ENCODE measurements around the gene DHRS2. TPM values are rescaled to one million over a fixed set of nuclear protein-coding genes. Genes with fewer than 3 reads are reported as not detected.
"Not testable (repeated sequence)": the region's sequence is repeated elsewhere in the genome, so short reads cannot be mapped to it uniquely, and the experiment has no call there.

DHRS2 gene
- total and polyA plus RNA-seq, 2 of the 13 experiments (the other 11 are each of a cell fraction or from before 2014, with no cell fraction given), result 1,621 to 3,021 TPM

GRCh38 chr14:23609411-23610089 lies 26.6 kb upstream of the DHRS2 start (continued):
- TF ChIP-seq WIZ (CRISPR knock-in tag; IDR thresholded peaks at IDR 0.05) (peak; percentile 38; the same call in 1 of the 2 replicates), NKX3-1 (CRISPR knock-in tag; IDR thresholded peaks at IDR 0.05) (peak; percentile 53; the same call in 1 of the 2 replicates), RORA (CRISPR knock-in tag; IDR thresholded peaks at IDR 0.05) (peak; percentile 92; the same call in 1 of the 2 replicates), FOXJ3 (CRISPR knock-in tag; IDR thresholded peaks at IDR 0.05; ENCODE audit: borderline replicate concordance) (peak; percentile 42; the same call in 1 of the 2 replicates), ZFP62 (CRISPR knock-in tag; IDR thresholded peaks at IDR 0.05) (0 out of 2 replicates have a peak, but pooled peaks have one; percentile 6), DRAP1 (CRISPR knock-in tag; IDR thresholded peaks at IDR 0.05) (peak; percentile 91), ZFY (CRISPR knock-in tag; IDR thresholded peaks at IDR 0.05) (peak; percentile 48; the same call in 1 of the 2 replicates), HNF4A (CRISPR knock-in tag; IDR thresholded peaks at IDR 0.05) (peak; percentile 99), RXRA (CRISPR knock-in tag; IDR thresholded peaks at IDR 0.05) (peak; percentile 72), ZNF781 (CRISPR knock-in tag; IDR thresholded peaks at IDR 0.05; ENCODE audit: borderline replicate concordance, not compliant biosample characterization) (peak; percentile 96), PHF5A (CRISPR knock-in tag; IDR thresholded peaks at IDR 0.05; ENCODE audit: low read depth, unreplicated experiment) (peak; percentile 62), ESRRA (CRISPR knock-in tag; IDR thresholded peaks at IDR 0.05; ENCODE audit: low read depth) (peak; percentile 32; the same call in 1 of the 2 replicates), STAG1 (CRISPR knock-in tag; IDR thresholded peaks at IDR 0.05) (0 out of 2 replicates have a peak, but pooled peaks have one; percentile 16), TCF7 (IDR thresholded peaks at IDR 0.05; ENCODE audit: low read depth) (peak; percentile 87), ZNF549 (CRISPR knock-in tag; IDR thresholded peaks at IDR 0.05) (peak; percentile 92; the same call in 1 of the 2 replicates), ZMYM4 (CRISPR knock-in tag; IDR thresholded peaks at IDR 0.05) (peak; percentile 96), TP53 (CRISPR knock-in tag; conservative IDR thresholded peaks at IDR 0.05) (peak; percentile 92; the same call in 1 of the 2 replicates), MED8 (CRISPR knock-in tag; IDR thresholded peaks at IDR 0.05; ENCODE audit: insufficient replicate concordance) (peak; percentile 85)
- TF ChIP-seq, protein P1, sequence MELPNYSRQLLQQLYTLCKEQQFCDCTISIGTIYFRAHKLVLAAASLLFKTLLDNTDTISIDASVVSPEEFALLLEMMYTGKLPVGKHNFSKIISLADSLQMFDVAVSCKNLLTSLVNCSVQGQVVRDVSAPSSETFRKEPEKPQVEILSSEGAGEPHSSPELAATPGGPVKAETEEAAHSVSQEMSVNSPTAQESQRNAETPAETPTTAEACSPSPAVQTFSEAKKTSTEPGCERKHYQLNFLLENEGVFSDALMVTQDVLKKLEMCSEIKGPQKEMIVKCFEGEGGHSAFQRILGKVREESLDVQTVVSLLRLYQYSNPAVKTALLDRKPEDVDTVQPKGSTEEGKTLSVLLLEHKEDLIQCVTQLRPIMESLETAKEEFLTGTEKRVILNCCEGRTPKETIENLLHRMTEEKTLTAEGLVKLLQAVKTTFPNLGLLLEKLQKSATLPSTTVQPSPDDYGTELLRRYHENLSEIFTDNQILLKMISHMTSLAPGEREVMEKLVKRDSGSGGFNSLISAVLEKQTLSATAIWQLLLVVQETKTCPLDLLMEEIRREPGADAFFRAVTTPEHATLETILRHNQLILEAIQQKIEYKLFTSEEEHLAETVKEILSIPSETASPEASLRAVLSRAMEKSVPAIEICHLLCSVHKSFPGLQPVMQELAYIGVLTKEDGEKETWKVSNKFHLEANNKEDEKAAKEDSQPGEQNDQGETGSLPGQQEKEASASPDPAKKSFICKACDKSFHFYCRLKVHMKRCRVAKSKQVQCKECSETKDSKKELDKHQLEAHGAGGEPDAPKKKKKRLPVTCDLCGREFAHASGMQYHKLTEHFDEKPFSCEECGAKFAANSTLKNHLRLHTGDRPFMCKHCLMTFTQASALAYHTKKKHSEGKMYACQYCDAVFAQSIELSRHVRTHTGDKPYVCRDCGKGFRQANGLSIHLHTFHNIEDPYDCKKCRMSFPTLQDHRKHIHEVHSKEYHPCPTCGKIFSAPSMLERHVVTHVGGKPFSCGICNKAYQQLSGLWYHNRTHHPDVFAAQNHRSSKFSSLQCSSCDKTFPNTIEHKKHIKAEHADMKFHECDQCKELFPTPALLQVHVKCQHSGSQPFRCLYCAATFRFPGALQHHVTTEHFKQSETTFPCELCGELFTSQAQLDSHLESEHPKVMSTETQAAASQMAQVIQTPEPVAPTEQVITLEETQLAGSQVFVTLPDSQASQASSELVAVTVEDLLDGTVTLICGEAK (IDR thresholded peaks at IDR 0.05), result not testable (repeated sequence)
- TF ChIP-seq, protein P1 (CRISPR knock-in tag; IDR thresholded peaks at IDR 0.05), result peak; percentile 46; the same call in 1 of the 2 replicates
- TF ChIP-seq, protein P2, sequence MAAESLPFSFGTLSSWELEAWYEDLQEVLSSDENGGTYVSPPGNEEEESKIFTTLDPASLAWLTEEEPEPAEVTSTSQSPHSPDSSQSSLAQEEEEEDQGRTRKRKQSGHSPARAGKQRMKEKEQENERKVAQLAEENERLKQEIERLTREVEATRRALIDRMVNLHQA (CRISPR knock-in tag; IDR thresholded peaks at IDR 0.05), result 0 out of 2 replicates have a peak, but pooled peaks have one; percentile 13

Data from HepG2 (cell line).